Body of pancreas (tissue), 4 donors: ENCODE measurements around the gene WNK2. TPM values are rescaled to one million over a fixed set of nuclear protein-coding genes. Genes with fewer than 3 reads are reported as not detected.
"Not testable (repeated sequence)": the region's sequence is repeated elsewhere in the genome, so short reads cannot be mapped to it uniquely, and the experiment has no call there.

Experiments
- ATAC-seq: fragments of 150-250 bp; one replicate; pipeline ENCODE4 v1.9.1; 2016
- DNase-seq, 4 donors: peaks; one replicate each; pipeline ENCODE4 v3.0.0-alpha.2; 2019
- H3K27ac ChIP-seq, 4 donors: fragments of 200-600 bp; sonication (generic); 1 replicate in 3 of 4; 2 replicates in 1 of 4; pipeline versions ENCODE4 v1.5.1 to v1.6.1; 2016 to 2019; ENCODE audit warnings: mild to moderate bottlenecking in 1 of 4, mixed read lengths in 1 of 4, moderate library complexity in 1 of 4
- H3K27me3 ChIP-seq, 2 donors: fragments of 200-600 bp; sonication (generic); one replicate each; pipeline ENCODE4 v1.6.0; 2016; ENCODE audit warnings: mild to moderate bottlenecking in 1 of 2
- H3K36me3 ChIP-seq, 2 donors: fragments of 200-600 bp; sonication (generic); replicated peaks in 1 of 2; 2 replicates each; pipeline ENCODE4 v1.5.1; 2016; ENCODE audit warnings: low read depth in 2 of 2; ENCODE audit not compliant: insufficient read depth in 1 of 2
- H3K4me1 ChIP-seq: fragments of 200-600 bp; sonication (generic); one replicate; pipeline ENCODE4 v1.6.0; 2016
- H3K4me3 ChIP-seq, 2 donors: fragments of 200-600 bp; sonication (generic); 1 replicate in 1 of 2; 2 replicates in 1 of 2; pipeline ENCODE4 v1.5.1; 2016 to 2019
- H3K9me3 ChIP-seq, 3 donors: fragments of 200-600 bp; sonication (generic); 1 replicate in 2 of 3; 2 replicates in 1 of 3; pipeline ENCODE4 v1.5.1; 2016
- CTCF ChIP-seq, 7 experiments: fragments of 450-650 bp in 4 of 7; fragments of 200-600 bp in 3 of 7; sonication (generic) in 3 of 7; IDR thresholded peaks; one replicate each; pipeline ENCODE4 v1.5.1; 2016 to 2019; ENCODE audit warnings: antibody characterized with exemption in 7 of 7
- POLR2A ChIP-seq, 3 donors: fragments of 450-650 bp; IDR thresholded peaks; one replicate each; pipeline ENCODE4 v1.6.1; 2016; ENCODE audit warnings: antibody characterized with exemption in 3 of 3, mild to moderate bottlenecking in 2 of 3
- WGBS, 2 donors: methylation state at CpG; one replicate each; pipeline ENCODE4 v1.1.5; 2017; 5-methylcytosine and 5-hydroxymethylcytosine counted together
- intact Hi-C: fragments of 100-400 bp; cut with DNase I; formaldehyde crosslinking; loops from one replicate; pipeline ENCODE4 v1.15.1; 2023
- total RNA-seq, 2 donors: library from RNA; depleted of rRNA; stranded (reverse); fragments of >200 nt; gene quantifications; one replicate each; pipeline ENCODE4 v1.1.0, GENCODE V29; 2016

WNK2 gene
- total RNA-seq, 2 donors from 2014 or later = 85.4 to 173 TPM

DNA sequence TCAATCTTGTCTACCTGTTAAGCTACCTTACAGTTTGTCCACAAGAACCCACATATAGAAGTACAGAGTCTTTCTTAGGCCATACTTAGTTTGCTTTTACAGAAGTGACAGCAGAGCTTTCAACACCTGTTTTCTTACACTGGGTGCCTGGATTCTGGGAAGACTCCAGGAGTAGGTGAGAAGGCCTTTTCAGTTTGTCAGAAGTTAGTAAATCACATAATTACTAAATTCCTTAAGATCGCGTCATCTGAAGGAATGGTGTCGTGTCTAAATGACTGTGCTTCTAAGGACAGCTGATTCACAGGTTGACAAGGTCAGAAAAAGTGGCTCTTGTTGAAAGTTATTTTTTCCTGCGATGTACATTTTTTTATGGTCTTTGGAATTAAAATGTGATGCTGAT is 170.5 kb downstream of the WNK2 start:
- no peaks in the 10 kb centered on the region for H3K36me3 ChIP-seq
- no peaks in the 10 kb centered on the region for H3K4me1 ChIP-seq
- no peaks in the 10 kb centered on the region for H3K9me3 ChIP-seq
- no peaks in the 10 kb centered on the region for H3K27me3 ChIP-seq
- no peak for ATAC-seq
- no peak overlapping the region for H3K27ac ChIP-seq
- H3K4me3 ChIP-seq = no peak overlapping the region
- TF ChIP-seq CTCF (IDR thresholded peaks at IDR 0.05) = no peak
- no peak for TF ChIP-seq POLR2A (IDR thresholded peaks at IDR 0.05)
- DNase-seq = no peak
- 90 to 92% methylated on average over 4 of the region's 4 CpGs for WGBS, 2 donors
- intact Hi-C loops = no loop called here

GRCh38 chr9:93355827-93356226 is 171.9 kb downstream of the WNK2 start:
- Histone ChIP-seq H3K27ac (no peak overlapping the region), H3K4me3 (no peak overlapping the region), H3K4me1 (no peaks in the 10 kb centered on the region), H3K9me3 (no peaks in the 10 kb centered on the region), H3K36me3 (no peaks in the 10 kb centered on the region), H3K27me3 (no peaks in the 10 kb centered on the region)
- intact Hi-C loops = no loop called here
- TF ChIP-seq CTCF (IDR thresholded peaks at IDR 0.05) (no peak), POLR2A (IDR thresholded peaks at IDR 0.05) (no peak)
- ATAC-seq = no peak
- no peak for DNase-seq
- WGBS, 2 donors = 93 to 94% methylated on average over 2 of the region's 2 CpGs

DNA sequence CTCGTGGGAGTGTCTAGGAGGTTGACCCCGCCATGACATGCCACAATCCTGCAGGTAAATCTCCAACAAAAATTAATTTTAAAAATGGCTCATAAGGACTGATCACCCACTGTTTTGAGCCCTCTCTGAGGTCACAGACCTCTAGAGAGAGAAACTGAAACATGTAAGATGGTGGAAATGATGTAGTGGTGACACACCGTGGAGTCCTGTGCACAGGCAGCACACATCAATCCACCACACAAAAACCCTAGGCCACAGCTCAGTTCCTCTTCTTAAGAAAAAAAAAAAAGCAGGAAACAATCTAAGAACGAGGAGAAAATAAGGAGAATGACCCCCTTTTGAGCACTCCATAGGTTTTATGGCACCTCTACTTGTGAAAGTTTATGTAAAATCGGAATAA is 173.7 kb downstream of the WNK2 start:
- Histone ChIP-seq H3K4me3 (no peak overlapping the region), H3K4me1 (no peaks in the 10 kb centered on the region), H3K27ac (no peak overlapping the region), H3K36me3 (no peaks in the 10 kb centered on the region), H3K9me3 (peaks cover 0 to 7% (median 0%) of the 10 kb centered on the region in 3 donors), H3K27me3 (no peaks in the 10 kb centered on the region)
- WGBS, 2 donors = 70 to 77% methylated on average over 5 of the region's 5 CpGs
- ATAC-seq (no peak), DNase-seq (no peak)
- no peak for TF ChIP-seq CTCF (IDR thresholded peaks at IDR 0.05)
- TF ChIP-seq POLR2A (IDR thresholded peaks at IDR 0.05) = no peak
- intact Hi-C loops = no loop called here

GRCh38 chr9:93359907-93360306 is 176.0 kb downstream of the WNK2 start:
- 84 to 91% methylated on average over 8 of the region's 8 CpGs for WGBS, 2 donors
- H3K36me3 ChIP-seq, H3K9me3 ChIP-seq, H3K4me1 ChIP-seq, DNase-seq, H3K27me3 ChIP-seq, intact Hi-C loops, H3K27ac ChIP-seq, ATAC-seq, H3K4me3 ChIP-seq: not testable (repeated sequence)

DNA sequence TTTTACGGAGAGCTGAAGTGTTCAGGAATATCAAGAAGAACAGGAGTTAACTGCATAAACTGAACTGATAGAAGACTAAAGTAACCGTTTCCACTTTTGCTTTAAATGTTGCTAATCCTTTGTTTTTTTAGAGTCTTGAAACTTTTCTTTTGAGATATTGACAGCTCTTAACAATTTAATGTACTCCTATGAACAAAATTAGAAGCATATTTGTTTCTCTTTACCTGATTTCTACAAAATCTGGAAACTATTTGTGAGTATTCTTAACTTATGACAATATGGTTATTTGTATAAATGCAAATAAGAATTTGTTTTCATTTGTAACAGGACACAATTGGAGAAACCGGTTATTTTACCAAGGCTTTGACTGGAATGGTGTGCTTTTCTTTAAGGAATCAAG is 178.1 kb downstream of the WNK2 start:
- peaks cover 0 to 7% (median 0%) of the 10 kb centered on the region in 3 donors for H3K9me3 ChIP-seq
- H3K36me3 ChIP-seq = no peaks in the 10 kb centered on the region
- no peak for DNase-seq
- ATAC-seq = no peak
- H3K27me3 ChIP-seq = no peaks in the 10 kb centered on the region
- no peak overlapping the region for H3K4me3 ChIP-seq
- no peaks in the 10 kb centered on the region for H3K4me1 ChIP-seq
- no peak overlapping the region for H3K27ac ChIP-seq
- TF ChIP-seq POLR2A (IDR thresholded peaks at IDR 0.05) (no peak), CTCF (IDR thresholded peaks at IDR 0.05) (no peak)
- 61% methylated on average over 3 of the region's 3 CpGs for WGBS, 2 donors
- intact Hi-C loops = no loop called here
